Measurements from ENCODE around the gene RNF114. TPM values are rescaled to one million over a fixed set of nuclear protein-coding genes. Genes with fewer than 3 reads are reported as not detected.

RNF114 gene
- total RNA-seq, 4 donors from 2014 or later, result 48.7 to 166 (median 103) TPM

GRCh38 chr20:49942303-49942702, 6.1 kb downstream of the RNF114 start:
- no peak for TF ChIP-seq POLR2A (IDR thresholded peaks at IDR 0.05)
- no peak for TF ChIP-seq CTCF (IDR thresholded peaks at IDR 0.05)
- WGBS, 2 donors, result 68 to 74% methylated on average over 3 of the region's 3 CpGs
- DNase-seq (ENCODE audit: low spot score in 2 of 2), result no peak
- H3K4me3 ChIP-seq (ENCODE audit: low read depth, poor library complexity, severe bottlenecking), result no peak overlapping the region
- intact Hi-C loops (cut with DNase I; ENCODE audit: low total_unique reads), result no loop called here

- peak in 1 of 2 donors; percentile 20 for DNase-seq (ENCODE audit: low spot score in 2 of 2)
- TF ChIP-seq POLR2A (IDR thresholded peaks at IDR 0.05), result no peak
- TF ChIP-seq CTCF (IDR thresholded peaks at IDR 0.05), result no peak
- intact Hi-C loops (cut with DNase I; ENCODE audit: low total_unique reads), result no loop called here
- 91 to 92% methylated on average over 3 of the region's 3 CpGs for WGBS, 2 donors
- H3K4me3 ChIP-seq (ENCODE audit: low read depth, poor library complexity, severe bottlenecking), result no peak overlapping the region
These were observed 6.7 kb downstream of the RNF114 start for GRCh38 chr20:49942942-49943341.

- intact Hi-C loops (cut with DNase I; ENCODE audit: low total_unique reads), result no loop called here
- no peak overlapping the region for H3K4me3 ChIP-seq (ENCODE audit: low read depth, poor library complexity, severe bottlenecking)
- WGBS, 2 donors, result 84 to 86% methylated on average over 3 of the region's 3 CpGs
- TF ChIP-seq CTCF (IDR thresholded peaks at IDR 0.05) (no peak), POLR2A (IDR thresholded peaks at IDR 0.05) (no peak)
- DNase-seq (ENCODE audit: low spot score in 2 of 2), result peak in 1 of 2 donors; percentile 31
These were observed 9.1 kb downstream of the RNF114 start for GRCh38 chr20:49945306-49945700.

GRCh38 chr20:49945701-49946477, 9.7 kb downstream of the RNF114 start:
- TF ChIP-seq CTCF (IDR thresholded peaks at IDR 0.05) (no peak), POLR2A (IDR thresholded peaks at IDR 0.05) (no peak)
- no peak overlapping the region for H3K4me3 ChIP-seq (ENCODE audit: low read depth, poor library complexity, severe bottlenecking)
- 96% methylated on average over 10 of the region's 10 CpGs for WGBS, 2 donors
- DNase-seq (ENCODE audit: low spot score in 2 of 2), result peak in 1 of 2 donors; percentile 18
- intact Hi-C loops (cut with DNase I; ENCODE audit: low total_unique reads), result no loop called here

- DNase-seq (ENCODE audit: low spot score in 2 of 2), result no peak
- WGBS, 2 donors, result 81 to 85% methylated on average over 3 of the region's 3 CpGs
- H3K4me3 ChIP-seq (ENCODE audit: low read depth, poor library complexity, severe bottlenecking), result no peak overlapping the region
- no peak for TF ChIP-seq POLR2A (IDR thresholded peaks at IDR 0.05)
- no peak for TF ChIP-seq CTCF (IDR thresholded peaks at IDR 0.05)
- intact Hi-C loops (cut with DNase I; ENCODE audit: low total_unique reads), result no loop called here
These were observed 12.0 kb downstream of the RNF114 start for GRCh38 chr20:49948178-49948577.

Measured in lower leg skin (tissue), 4 donors.